GM12878 (cell line): ENCODE data around the gene UGGT1. TPM values are rescaled to one million over a fixed set of nuclear protein-coding genes. Genes with fewer than 3 reads are reported as not detected.

Source experiments
- ATAC-seq: fragments of 200-7000 bp; cut with Tn5 transposase; 3 replicates; pipeline ENCODE4 v1.9.1; 2020; ENCODE audit warnings: mild to moderate bottlenecking, moderate library complexity
- BruUV-seq: library from RNA; stranded (reverse); fragments of 400-500 nt; replicated peaks from 2 replicates; lab custom pipeline; 2021; lab: Mats Ljungman, UMichigan
- CTCF ChIA-PET: fragments of 300-600 bp; sonication (Branson Sonifier 250); formaldehyde crosslinking; extraction: SDS; loops from one replicate; lab custom pipeline; 2021; ENCODE audit warnings: inconsistent platforms; lab: Yijun Ruan, JAX
- POLR2A ChIA-PET: fragments of 350-600 bp; formaldehyde crosslinking; extraction: SDS; loops from one replicate; lab custom pipeline; 2021; ENCODE audit warnings: inconsistent platforms; lab: Charles Lee
- RAD21 ChIA-PET: fragments of 300-600 bp; sonication (Branson Sonifier 250); formaldehyde crosslinking; loops from one replicate; lab custom pipeline; 2023; ENCODE audit warnings: antibody characterized with exemption; ENCODE audit not compliant: unreplicated experiment; lab: Charles Lee
- SMC1A ChIA-PET: fragments of 300-600 bp; sonication (Branson Sonifier 250); formaldehyde crosslinking; loops from one replicate; lab custom pipeline; 2023; ENCODE audit not compliant: unreplicated experiment, uncharacterized antibody; lab: Charles Lee
- DNase-seq: peaks from one replicate; pipeline ENCODE4 v3.0.0-alpha.2; 2011; ENCODE audit warnings: low read depth, low spot score
- FAIRE-seq: peaks from 3 replicates; lab custom pipeline; 2011; peaks lifted over from hg19 to GRCh38; lab: Jason Lieb, UNC
- H2AFZ ChIP-seq: 2 replicates; pipeline ENCODE4 v1.6.0; 2011; ENCODE audit warnings: low read depth, low read length, control low read depth; ENCODE audit not compliant: control insufficient read depth
- H3K27ac ChIP-seq: 2 replicates; pipeline ENCODE4 v1.5.1; 2011; ENCODE audit warnings: control low read depth; ENCODE audit not compliant: control insufficient read depth, insufficient read depth
- H3K27me3 ChIP-seq, 2 experiments: replicated peaks in 1 of 2; 2 replicates each; pipeline versions ENCODE4 v1.6.0 to v1.6.1; 2011; ENCODE audit warnings: low read length in 1 of 2; ENCODE audit not compliant: control insufficient read depth in 2 of 2, insufficient read depth in 2 of 2
- H3K36me3 ChIP-seq, 2 experiments: 2 replicates each; pipeline ENCODE4 v1.5.1; 2011; ENCODE audit warnings: low read length in 1 of 2; ENCODE audit not compliant: control insufficient read depth in 2 of 2, insufficient read depth in 2 of 2
- H3K4me1 ChIP-seq: 2 replicates; pipeline ENCODE4 v1.6.1; 2011; ENCODE audit warnings: mild to moderate bottlenecking, low read length, moderate library complexity, mixed read lengths; ENCODE audit not compliant: control insufficient read depth, insufficient read depth
- H3K4me2 ChIP-seq: 2 replicates; pipeline ENCODE4 v1.6.0; 2011; ENCODE audit warnings: control low read depth; ENCODE audit not compliant: control insufficient read depth, insufficient read depth
- H3K4me3 ChIP-seq: fragments of 200-600 bp; sonication (generic); 2 replicates; pipeline ENCODE4 v1.5.1; 2016
- H3K79me2 ChIP-seq: 2 replicates; pipeline ENCODE4 v1.6.0; 2011; ENCODE audit warnings: low read length; ENCODE audit not compliant: control insufficient read depth, insufficient read depth
- H3K9ac ChIP-seq: 2 replicates; pipeline ENCODE4 v1.8.0; 2011; ENCODE audit warnings: low read length, control low read depth, mixed read lengths; ENCODE audit not compliant: control insufficient read depth, insufficient read depth
- H3K9me3 ChIP-seq: replicated peaks from 3 replicates; pipeline ENCODE4 v1.5.1; 2011; ENCODE audit warnings: mild to moderate bottlenecking, low read length; ENCODE audit not compliant: control insufficient read depth, insufficient read depth
- H4K20me1 ChIP-seq: 2 replicates; pipeline ENCODE4 v1.6.0; 2011; ENCODE audit not compliant: control insufficient read depth, insufficient read depth
- ATF7 ChIP-seq: fragments of 450-650 bp; IDR thresholded peaks from 2 replicates; pipeline ENCODE4 v1.6.1; 2016; ENCODE audit warnings: low read depth, mild to moderate bottlenecking
- HDGF ChIP-seq: fragments of 450-650 bp; IDR thresholded peaks from 2 replicates; pipeline ENCODE4 v1.6.1; 2016; ENCODE audit warnings: antibody characterized with exemption
- IKZF1 ChIP-seq: fragments of 450-650 bp; conservative IDR thresholded peaks from 2 replicates; pipeline ENCODE4 v1.6.1; 2017; ENCODE audit warnings: antibody characterized with exemption, mild to moderate bottlenecking
- NBN ChIP-seq: fragments of 450-650 bp; IDR thresholded peaks from 2 replicates; pipeline ENCODE4 v1.6.1; 2016
- NRF1 ChIP-seq: conservative IDR thresholded peaks from 2 replicates; pipeline ENCODE4 v1.6.1; 2011; ENCODE audit warnings: mild to moderate bottlenecking, low read depth, low read length, improper control_type of control experiment
- TARDBP ChIP-seq: IDR thresholded peaks from 2 replicates; pipeline ENCODE4 v1.6.1; 2016; ENCODE audit warnings: borderline replicate concordance
- TCF12 ChIP-seq: IDR thresholded peaks from 2 replicates; pipeline ENCODE4 v1.6.1; 2011; ENCODE audit warnings: low read depth, mild to moderate bottlenecking, low read length
- WGBS: methylation state at CpG from one replicate; pipeline ENCODE4 v1.1.6; 2016; ENCODE audit warnings: low lambda C conversion rate; ENCODE audit not compliant: insufficient replicate concordance, insufficient coverage; ENCODE audit errors: missing lambda C conversion rate; 5-methylcytosine and 5-hydroxymethylcytosine counted together
- in situ Hi-C: fragments of 300-500 bp; cut with MboI; formaldehyde crosslinking; loops from 9 replicates; pipeline ENCODE4 v1.14.3; 2018; ENCODE audit warnings: mixed read lengths
- intact Hi-C: fragments of 100-400 bp; cut with micrococcal nuclease; formaldehyde crosslinking; loops from one replicate; pipeline ENCODE4 v1.14.2; 2022; ENCODE audit not compliant: unreplicated experiment
- polyA plus RNA-seq, 11 experiments: library from polyadenylated mRNA; depleted of rRNA in 4 of 11; unstranded in 6 of 11; stranded (reverse) in 5 of 11; fragments of >200 nt; fragmentation: Nextera tagmentation in 4 of 11; fragmentation: Illumina TruSeq in 1 of 11; extraction: Ambion mirVana in 4 of 11; extraction: Trizol in 1 of 11; gene quantifications; 1 replicate in 1 of 11; 2 replicates in 10 of 11; pipeline versions ENCODE4 v1.2.1 to v1.2.3, GENCODE V29; 2011 to 2016; ENCODE audit warnings: inconsistent platforms in 2 of 11, missing spikeins in 2 of 11, low read depth in 1 of 11
- total RNA-seq, 4 experiments: library from RNA; depleted of rRNA in 3 of 4; stranded (reverse); fragments of >200 nt in 3 of 4; fragmentation: Illumina TruSeq in 1 of 4; extraction: Trizol in 1 of 4; gene quantifications; 2 replicates each; pipeline versions ENCODE4 v1.2.1 to v1.2.3, GENCODE V29; 2013 to 2021
- TF ChIP-seq, protein P1 (sequence below): fragments of 450-650 bp; IDR thresholded peaks from 2 replicates; pipeline ENCODE4 v1.6.1; 2017; ENCODE audit warnings: borderline replicate concordance
- TF ChIP-seq, protein P2 (sequence below): fragments of 450-650 bp; formaldehyde crosslinking; IDR thresholded peaks from 2 replicates; pipeline ENCODE4 v1.4.0; 2020; ENCODE audit warnings: mild to moderate bottlenecking, moderate library complexity
- TF ChIP-seq, protein P3 (sequence below): IDR thresholded peaks from 2 replicates; pipeline ENCODE4 v1.6.1; 2011; ENCODE audit warnings: low read depth, mild to moderate bottlenecking, low read length, moderate library complexity, borderline replicate concordance; ENCODE audit errors: extremely low read depth
- TF ChIP-seq, protein P4 (sequence below), 3 experiments: IDR thresholded peaks in 2 of 3; conservative IDR thresholded peaks in 1 of 3; 2 replicates each; pipeline ENCODE4 v1.5.1; 2011; ENCODE audit warnings: low read depth in 3 of 3, low read length in 3 of 3, mild to moderate bottlenecking in 3 of 3, control low read depth in 2 of 3, moderate library complexity in 2 of 3, inconsistent platforms in 1 of 3, mixed read lengths in 1 of 3; ENCODE audit not compliant: control insufficient read depth in 2 of 3, insufficient read depth in 1 of 3; ENCODE audit errors: extremely low read depth in 1 of 3
- TF ChIP-seq, protein P5 (sequence below): IDR thresholded peaks from 2 replicates; pipeline ENCODE4 v1.6.1; 2012; ENCODE audit warnings: improper control_type of control experiment, low read depth, low read length; ENCODE audit not compliant: insufficient replicate concordance

Gene UGGT1
- total and polyA plus RNA-seq, 10 of the 15 experiments (the other 5 are each of a cell fraction or from before 2014, with no cell fraction given): 4.1 to 49.8 (median 28.5) TPM

DNA sequence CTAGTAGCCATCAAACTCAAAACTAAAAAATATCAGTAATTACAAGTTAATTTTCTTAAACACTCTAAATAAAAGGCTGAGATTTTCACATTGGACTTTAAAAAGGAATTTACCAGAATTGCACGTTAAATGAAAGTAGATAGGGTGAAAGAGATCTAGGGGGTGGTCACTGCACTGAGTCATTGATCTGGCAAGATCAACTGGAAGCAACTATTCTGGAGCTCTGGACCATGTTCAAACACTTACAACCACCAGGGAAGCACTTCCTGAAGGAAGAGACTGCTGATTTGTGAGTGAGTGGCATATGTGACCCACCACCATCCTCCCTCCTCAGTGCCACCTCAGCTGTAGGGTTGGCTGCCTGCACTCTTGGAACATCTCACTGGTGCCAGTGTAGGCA is 111.8 kb downstream of the UGGT1 start:
- FAIRE-seq (no peak), DNase-seq (no peak), ATAC-seq (no peak)
- no peaks in the 10 kb centered on the region for H4K20me1 ChIP-seq
- H3K27me3 ChIP-seq: no peaks in the 10 kb centered on the region
- intact Hi-C loops: no loop called here
- no peaks in the 10 kb centered on the region for H3K4me1 ChIP-seq
- H3K9ac ChIP-seq: no peak overlapping the region
- ChIA-PET RAD21 (no interaction called here), CTCF (no interaction called here), SMC1A (interaction anchor here (1.2 kb wide), 1 partner anchor 22 kb away, joined by 3 read pairs; no protein-coding TSS in a partner anchor), POLR2A (no interaction called here)
- 58% methylated on average over 1 of the region's 1 CpG for WGBS
- no peaks in the 10 kb centered on the region for H3K9me3 ChIP-seq
- no peaks in the 10 kb centered on the region for H3K36me3 ChIP-seq
- in situ Hi-C loops: no loop called here
- no peak overlapping the region for H3K27ac ChIP-seq
- H3K4me2 ChIP-seq: no peak overlapping the region
- no TSS peak for BruUV-seq
- no peaks in the 10 kb centered on the region for H3K79me2 ChIP-seq
- H3K4me3 ChIP-seq: no peak overlapping the region
- no peak overlapping the region for H2AFZ ChIP-seq
- TF ChIP-seq HDGF (no peak), NBN (no peak), ATF7 (no peak), TARDBP (no peak), IKZF1 (no peak), NRF1 (no peak), TCF12 (no peak)
- TF ChIP-seq, protein P1, sequence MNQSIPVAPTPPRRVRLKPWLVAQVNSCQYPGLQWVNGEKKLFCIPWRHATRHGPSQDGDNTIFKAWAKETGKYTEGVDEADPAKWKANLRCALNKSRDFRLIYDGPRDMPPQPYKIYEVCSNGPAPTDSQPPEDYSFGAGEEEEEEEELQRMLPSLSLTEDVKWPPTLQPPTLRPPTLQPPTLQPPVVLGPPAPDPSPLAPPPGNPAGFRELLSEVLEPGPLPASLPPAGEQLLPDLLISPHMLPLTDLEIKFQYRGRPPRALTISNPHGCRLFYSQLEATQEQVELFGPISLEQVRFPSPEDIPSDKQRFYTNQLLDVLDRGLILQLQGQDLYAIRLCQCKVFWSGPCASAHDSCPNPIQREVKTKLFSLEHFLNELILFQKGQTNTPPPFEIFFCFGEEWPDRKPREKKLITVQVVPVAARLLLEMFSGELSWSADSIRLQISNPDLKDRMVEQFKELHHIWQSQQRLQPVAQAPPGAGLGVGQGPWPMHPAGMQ: no peak
- TF ChIP-seq, protein P2, sequence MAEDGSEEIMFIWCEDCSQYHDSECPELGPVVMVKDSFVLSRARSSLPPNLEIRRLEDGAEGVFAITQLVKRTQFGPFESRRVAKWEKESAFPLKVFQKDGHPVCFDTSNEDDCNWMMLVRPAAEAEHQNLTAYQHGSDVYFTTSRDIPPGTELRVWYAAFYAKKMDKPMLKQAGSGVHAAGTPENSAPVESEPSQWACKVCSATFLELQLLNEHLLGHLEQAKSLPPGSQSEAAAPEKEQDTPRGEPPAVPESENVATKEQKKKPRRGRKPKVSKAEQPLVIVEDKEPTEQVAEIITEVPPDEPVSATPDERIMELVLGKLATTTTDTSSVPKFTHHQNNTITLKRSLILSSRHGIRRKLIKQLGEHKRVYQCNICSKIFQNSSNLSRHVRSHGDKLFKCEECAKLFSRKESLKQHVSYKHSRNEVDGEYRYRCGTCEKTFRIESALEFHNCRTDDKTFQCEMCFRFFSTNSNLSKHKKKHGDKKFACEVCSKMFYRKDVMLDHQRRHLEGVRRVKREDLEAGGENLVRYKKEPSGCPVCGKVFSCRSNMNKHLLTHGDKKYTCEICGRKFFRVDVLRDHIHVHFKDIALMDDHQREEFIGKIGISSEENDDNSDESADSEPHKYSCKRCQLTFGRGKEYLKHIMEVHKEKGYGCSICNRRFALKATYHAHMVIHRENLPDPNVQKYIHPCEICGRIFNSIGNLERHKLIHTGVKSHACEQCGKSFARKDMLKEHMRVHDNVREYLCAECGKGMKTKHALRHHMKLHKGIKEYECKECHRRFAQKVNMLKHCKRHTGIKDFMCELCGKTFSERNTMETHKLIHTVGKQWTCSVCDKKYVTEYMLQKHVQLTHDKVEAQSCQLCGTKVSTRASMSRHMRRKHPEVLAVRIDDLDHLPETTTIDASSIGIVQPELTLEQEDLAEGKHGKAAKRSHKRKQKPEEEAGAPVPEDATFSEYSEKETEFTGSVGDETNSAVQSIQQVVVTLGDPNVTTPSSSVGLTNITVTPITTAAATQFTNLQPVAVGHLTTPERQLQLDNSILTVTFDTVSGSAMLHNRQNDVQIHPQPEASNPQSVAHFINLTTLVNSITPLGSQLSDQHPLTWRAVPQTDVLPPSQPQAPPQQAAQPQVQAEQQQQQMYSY: no peak
- TF ChIP-seq, protein P3, sequence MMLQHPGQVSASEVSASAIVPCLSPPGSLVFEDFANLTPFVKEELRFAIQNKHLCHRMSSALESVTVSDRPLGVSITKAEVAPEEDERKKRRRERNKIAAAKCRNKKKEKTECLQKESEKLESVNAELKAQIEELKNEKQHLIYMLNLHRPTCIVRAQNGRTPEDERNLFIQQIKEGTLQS: no peak
- TF ChIP-seq, protein P4, sequence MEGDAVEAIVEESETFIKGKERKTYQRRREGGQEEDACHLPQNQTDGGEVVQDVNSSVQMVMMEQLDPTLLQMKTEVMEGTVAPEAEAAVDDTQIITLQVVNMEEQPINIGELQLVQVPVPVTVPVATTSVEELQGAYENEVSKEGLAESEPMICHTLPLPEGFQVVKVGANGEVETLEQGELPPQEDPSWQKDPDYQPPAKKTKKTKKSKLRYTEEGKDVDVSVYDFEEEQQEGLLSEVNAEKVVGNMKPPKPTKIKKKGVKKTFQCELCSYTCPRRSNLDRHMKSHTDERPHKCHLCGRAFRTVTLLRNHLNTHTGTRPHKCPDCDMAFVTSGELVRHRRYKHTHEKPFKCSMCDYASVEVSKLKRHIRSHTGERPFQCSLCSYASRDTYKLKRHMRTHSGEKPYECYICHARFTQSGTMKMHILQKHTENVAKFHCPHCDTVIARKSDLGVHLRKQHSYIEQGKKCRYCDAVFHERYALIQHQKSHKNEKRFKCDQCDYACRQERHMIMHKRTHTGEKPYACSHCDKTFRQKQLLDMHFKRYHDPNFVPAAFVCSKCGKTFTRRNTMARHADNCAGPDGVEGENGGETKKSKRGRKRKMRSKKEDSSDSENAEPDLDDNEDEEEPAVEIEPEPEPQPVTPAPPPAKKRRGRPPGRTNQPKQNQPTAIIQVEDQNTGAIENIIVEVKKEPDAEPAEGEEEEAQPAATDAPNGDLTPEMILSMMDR (IDR thresholded peaks at IDR 0.05 in 2 of 3, conservative IDR thresholded peaks at IDR 0.05 in 1 of 3; ENCODE audit: control insufficient read depth in 2 of 3, extremely low read depth in 1 of 3, insufficient read depth in 1 of 3, low read depth in 3 of 3, low read length in 3 of 3): no peak
- TF ChIP-seq, protein P5, sequence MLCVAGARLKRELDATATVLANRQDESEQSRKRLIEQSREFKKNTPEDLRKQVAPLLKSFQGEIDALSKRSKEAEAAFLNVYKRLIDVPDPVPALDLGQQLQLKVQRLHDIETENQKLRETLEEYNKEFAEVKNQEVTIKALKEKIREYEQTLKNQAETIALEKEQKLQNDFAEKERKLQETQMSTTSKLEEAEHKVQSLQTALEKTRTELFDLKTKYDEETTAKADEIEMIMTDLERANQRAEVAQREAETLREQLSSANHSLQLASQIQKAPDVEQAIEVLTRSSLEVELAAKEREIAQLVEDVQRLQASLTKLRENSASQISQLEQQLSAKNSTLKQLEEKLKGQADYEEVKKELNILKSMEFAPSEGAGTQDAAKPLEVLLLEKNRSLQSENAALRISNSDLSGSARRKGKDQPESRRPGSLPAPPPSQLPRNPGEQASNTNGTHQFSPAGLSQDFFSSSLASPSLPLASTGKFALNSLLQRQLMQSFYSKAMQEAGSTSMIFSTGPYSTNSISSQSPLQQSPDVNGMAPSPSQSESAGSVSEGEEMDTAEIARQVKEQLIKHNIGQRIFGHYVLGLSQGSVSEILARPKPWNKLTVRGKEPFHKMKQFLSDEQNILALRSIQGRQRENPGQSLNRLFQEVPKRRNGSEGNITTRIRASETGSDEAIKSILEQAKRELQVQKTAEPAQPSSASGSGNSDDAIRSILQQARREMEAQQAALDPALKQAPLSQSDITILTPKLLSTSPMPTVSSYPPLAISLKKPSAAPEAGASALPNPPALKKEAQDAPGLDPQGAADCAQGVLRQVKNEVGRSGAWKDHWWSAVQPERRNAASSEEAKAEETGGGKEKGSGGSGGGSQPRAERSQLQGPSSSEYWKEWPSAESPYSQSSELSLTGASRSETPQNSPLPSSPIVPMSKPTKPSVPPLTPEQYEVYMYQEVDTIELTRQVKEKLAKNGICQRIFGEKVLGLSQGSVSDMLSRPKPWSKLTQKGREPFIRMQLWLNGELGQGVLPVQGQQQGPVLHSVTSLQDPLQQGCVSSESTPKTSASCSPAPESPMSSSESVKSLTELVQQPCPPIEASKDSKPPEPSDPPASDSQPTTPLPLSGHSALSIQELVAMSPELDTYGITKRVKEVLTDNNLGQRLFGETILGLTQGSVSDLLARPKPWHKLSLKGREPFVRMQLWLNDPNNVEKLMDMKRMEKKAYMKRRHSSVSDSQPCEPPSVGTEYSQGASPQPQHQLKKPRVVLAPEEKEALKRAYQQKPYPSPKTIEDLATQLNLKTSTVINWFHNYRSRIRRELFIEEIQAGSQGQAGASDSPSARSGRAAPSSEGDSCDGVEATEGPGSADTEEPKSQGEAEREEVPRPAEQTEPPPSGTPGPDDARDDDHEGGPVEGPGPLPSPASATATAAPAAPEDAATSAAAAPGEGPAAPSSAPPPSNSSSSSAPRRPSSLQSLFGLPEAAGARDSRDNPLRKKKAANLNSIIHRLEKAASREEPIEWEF: no peak
